ENCODE measurements around the gene SGCA.

SGCA gene

GRCh38 chr17:50196036-50196435, 30.2 kb downstream of the SGCA start:
- Histone ChIP-seq H3K36me3 (ENCODE audit: insufficient read depth, low read length) (peaks cover 3% of the 10 kb centered on the region; the same call in 1 of the 2 replicates), H3K4me3 (no peak overlapping the region), H3K9me3 (ENCODE audit: low read depth, low read length) (no peaks in the 10 kb centered on the region), H3K27ac (no peak overlapping the region), H3K9ac (ENCODE audit: insufficient read length) (no peak overlapping the region)
- TF ChIP-seq POLR2AphosphoS5 (IDR thresholded peaks at IDR 0.05; ENCODE audit: borderline replicate concordance, low read depth, low read length) (no peak), FOXP2 (optimal IDR thresholded peaks at IDR 0.05; ENCODE audit: control extremely low read depth, extremely low read length, insufficient read depth) (no peak), EZH2 (IDR thresholded peaks at IDR 0.05) (no peak)
- no peak for DNase-seq (ENCODE audit: low read depth, low spot score)

DNA sequence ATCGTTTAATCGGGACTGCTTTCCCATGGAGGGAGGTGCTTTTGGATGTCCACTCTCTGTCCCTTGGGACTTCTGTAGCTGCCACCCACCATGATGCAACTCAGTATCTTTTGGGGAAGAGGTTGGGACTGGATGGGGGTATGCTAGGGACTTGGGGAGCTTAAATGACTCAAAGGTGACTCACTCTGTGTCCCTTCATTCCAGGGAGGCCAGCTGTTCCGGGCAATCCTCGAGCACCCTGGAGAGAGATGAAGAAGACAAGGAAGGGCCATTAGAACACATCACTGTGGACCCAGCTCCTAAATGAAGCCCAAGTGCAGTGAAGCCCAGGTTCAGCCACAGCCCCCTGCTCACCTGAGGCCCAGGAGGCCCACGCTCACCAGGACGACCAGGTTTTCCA, 31.0 kb downstream of the SGCA start:
- H3K9ac ChIP-seq (ENCODE audit: insufficient read length), result no peak overlapping the region
- H3K27ac ChIP-seq, result no peak overlapping the region
- H3K9me3 ChIP-seq (ENCODE audit: low read depth, low read length), result no peaks in the 10 kb centered on the region
- no peak overlapping the region for H3K4me3 ChIP-seq
- DNase-seq (ENCODE audit: low read depth, low spot score), result no peak
- TF ChIP-seq FOXP2 (optimal IDR thresholded peaks at IDR 0.05; ENCODE audit: control extremely low read depth, extremely low read length, insufficient read depth) (no peak), POLR2AphosphoS5 (IDR thresholded peaks at IDR 0.05; ENCODE audit: borderline replicate concordance, low read depth, low read length) (no peak), EZH2 (IDR thresholded peaks at IDR 0.05) (no peak)
- H3K36me3 ChIP-seq (ENCODE audit: insufficient read depth, low read length), result peaks cover 3% of the 10 kb centered on the region; the same call in 1 of the 2 replicates

DNA sequence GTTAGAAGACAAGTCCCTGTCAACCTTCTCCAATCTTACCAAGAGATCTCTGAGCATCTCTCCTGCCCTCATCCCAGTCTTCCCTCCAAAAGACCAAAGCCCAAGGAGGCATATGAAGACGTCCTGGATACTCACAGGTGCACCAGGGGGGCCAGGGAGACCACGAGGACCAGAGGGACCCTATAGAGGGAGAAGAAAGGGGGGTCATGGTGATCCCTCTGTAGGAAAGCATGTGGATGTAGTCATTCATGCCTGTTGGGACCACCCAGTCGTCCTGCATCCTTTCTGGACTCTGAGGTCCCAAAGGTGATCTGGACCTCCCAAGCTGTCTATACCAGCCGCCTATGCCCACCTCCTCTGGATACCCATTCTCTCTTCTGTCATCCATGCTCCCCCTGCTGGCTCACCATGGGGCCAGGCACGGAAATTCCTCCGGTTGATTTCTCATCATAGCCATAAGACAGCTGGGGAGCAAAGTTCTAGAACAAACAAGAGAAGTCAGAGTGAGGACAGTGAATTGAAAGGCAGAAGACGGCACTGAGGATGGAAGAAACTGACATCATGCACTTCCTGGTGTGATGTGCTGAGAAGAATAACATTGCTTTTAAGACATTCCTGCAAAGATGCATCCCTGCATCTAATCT, 32.3 kb downstream of the SGCA start:
- Histone ChIP-seq H3K36me3 (ENCODE audit: insufficient read depth, low read length) (peaks cover 3% of the 10 kb centered on the region; the same call in 1 of the 2 replicates), H3K9me3 (ENCODE audit: low read depth, low read length) (no peaks in the 10 kb centered on the region), H3K9ac (ENCODE audit: insufficient read length) (no peak overlapping the region), H3K27ac (no peak overlapping the region), H3K4me3 (no peak overlapping the region)
- TF ChIP-seq EZH2 (IDR thresholded peaks at IDR 0.05), result no peak
- no peak for DNase-seq (ENCODE audit: low read depth, low spot score)

- no peaks in the 10 kb centered on the region for H3K9me3 ChIP-seq (ENCODE audit: low read depth, low read length)
- TF ChIP-seq FOXP2 (optimal IDR thresholded peaks at IDR 0.05; ENCODE audit: control extremely low read depth, extremely low read length, insufficient read depth), result no peak
- TF ChIP-seq POLR2AphosphoS5 (IDR thresholded peaks at IDR 0.05; ENCODE audit: borderline replicate concordance, low read depth, low read length), result no peak
- no peak for TF ChIP-seq EZH2 (IDR thresholded peaks at IDR 0.05)
- H3K36me3 ChIP-seq (ENCODE audit: insufficient read depth, low read length), result peaks cover 3% of the 10 kb centered on the region; the same call in 1 of the 2 replicates
- no peak for DNase-seq (ENCODE audit: low read depth, low spot score)
- peak overlapping the region; percentile 85 for H3K4me3 ChIP-seq
- H3K9ac ChIP-seq (ENCODE audit: insufficient read length), result no peak overlapping the region
- no peak overlapping the region for H3K27ac ChIP-seq
These were observed 33.5 kb downstream of the SGCA start for GRCh38 chr17:50199211-50199802.

GRCh38 chr17:50199803-50200456, 34.1 kb downstream of the SGCA start:
- Histone ChIP-seq H3K4me3 (peak overlapping the region; percentile 85), H3K36me3 (ENCODE audit: insufficient read depth, low read length) (peaks cover 3% of the 10 kb centered on the region; the same call in 1 of the 2 replicates), H3K9ac (ENCODE audit: insufficient read length) (no peak overlapping the region), H3K9me3 (ENCODE audit: low read depth, low read length) (no peaks in the 10 kb centered on the region), H3K27ac (no peak overlapping the region)
- no peak for DNase-seq (ENCODE audit: low read depth, low spot score)
- TF ChIP-seq POLR2AphosphoS5 (IDR thresholded peaks at IDR 0.05; ENCODE audit: borderline replicate concordance, low read depth, low read length) (no peak; the same call in 1 of the 2 replicates), EZH2 (IDR thresholded peaks at IDR 0.05) (no peak), FOXP2 (optimal IDR thresholded peaks at IDR 0.05; ENCODE audit: control extremely low read depth, extremely low read length, insufficient read depth) (no peak)

- TF ChIP-seq POLR2AphosphoS5 (IDR thresholded peaks at IDR 0.05; ENCODE audit: borderline replicate concordance, low read depth, low read length) (no peak), EZH2 (IDR thresholded peaks at IDR 0.05) (no peak), FOXP2 (optimal IDR thresholded peaks at IDR 0.05; ENCODE audit: control extremely low read depth, extremely low read length, insufficient read depth) (no peak)
- H3K9me3 ChIP-seq (ENCODE audit: low read depth, low read length), result no peaks in the 10 kb centered on the region
- peak overlapping the region; percentile 85 for H3K4me3 ChIP-seq
- DNase-seq (ENCODE audit: low read depth, low spot score), result no peak
- H3K36me3 ChIP-seq (ENCODE audit: insufficient read depth, low read length), result peaks cover 3% of the 10 kb centered on the region; the same call in 1 of the 2 replicates
- H3K27ac ChIP-seq, result no peak overlapping the region
- H3K9ac ChIP-seq (ENCODE audit: insufficient read length), result peak overlapping the region; percentile 51
These were observed 34.9 kb downstream of the SGCA start for GRCh38 chr17:50200457-50201275.

- H3K36me3 ChIP-seq (ENCODE audit: insufficient read depth, low read length), result peaks cover 2% of the 10 kb centered on the region; the same call in 1 of the 2 replicates
- no peak for DNase-seq (ENCODE audit: low read depth, low spot score)
- H3K9ac ChIP-seq (ENCODE audit: insufficient read length), result peak within 1 kb of the TSS; percentile 51
- H3K9me3 ChIP-seq (ENCODE audit: low read depth, low read length), result no peaks in the 10 kb centered on the region
- TF ChIP-seq POLR2AphosphoS5 (IDR thresholded peaks at IDR 0.05; ENCODE audit: borderline replicate concordance, low read depth, low read length) (peak; percentile 45; the same call in 1 of the 2 replicates), FOXP2 (optimal IDR thresholded peaks at IDR 0.05; ENCODE audit: control extremely low read depth, extremely low read length, insufficient read depth) (no peak), EZH2 (IDR thresholded peaks at IDR 0.05) (no peak)
- no peak within 1 kb of the TSS for H3K27ac ChIP-seq
- H3K4me3 ChIP-seq, result peak within 1 kb of the TSS; percentile 85
These were observed 35.6 kb downstream of the SGCA start, which contains the start of gene COL1A1 for GRCh38 chr17:50201276-50201854. Gene COL1A1 (minus strand): TSS chr17:50201631. CDS start chr17:50201513, 118 bp downstream.
